Measurements from ENCODE around the gene FTSJ1. TPM values are rescaled to one million over a fixed set of nuclear protein-coding genes. Genes with fewer than 3 reads are reported as not detected.
A peak's percentile ranks its signal among the peaks of the same experiment; 100 is the strongest.

Gene FTSJ1
- total and polyA plus RNA-seq, 2 of the 8 experiments (the other 6 are each of a cell fraction or from before 2014, with no cell fraction given), result 62.4 to 80.4 TPM

DNA sequence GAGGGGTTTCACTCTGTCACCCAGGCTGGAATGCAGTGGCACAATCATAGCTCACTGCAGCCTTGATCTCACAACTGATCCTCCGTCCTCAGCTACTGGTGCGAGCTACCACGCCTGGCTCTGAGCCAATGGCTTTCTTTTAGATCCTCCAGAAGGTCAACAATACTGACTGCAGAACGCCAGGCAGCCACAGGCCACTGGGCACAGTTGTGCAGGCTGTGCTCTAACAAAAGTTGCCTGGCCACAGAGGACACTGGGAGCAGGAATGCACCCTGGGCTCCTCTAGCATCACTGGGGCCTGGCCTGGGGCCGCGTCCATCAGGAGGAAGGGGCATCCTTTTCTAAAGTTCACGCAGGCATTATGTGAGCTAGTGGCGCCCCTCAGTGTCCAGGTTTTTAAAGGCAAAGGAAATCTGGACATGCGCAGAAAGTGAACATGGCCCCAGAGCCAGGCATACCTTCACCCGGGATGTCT lies 17.9 kb downstream of the FTSJ1 start:
- H2AK5ac ChIP-seq (ENCODE audit: low read depth, low read length), result no peak overlapping the region
- H3K79me1 ChIP-seq (ENCODE audit: low read depth, low read length), result no peaks in the 10 kb centered on the region
- 64% methylated on average over 9 of the region's 10 CpGs; no CpG with 5 or more reads in 1 of the 2 experiments for WGBS, 2 experiments (ENCODE audit: extremely low coverage in 1 of 2, insufficient coverage in 1 of 2, insufficient read length in 1 of 2, insufficient replicate concordance in 2 of 2, low coverage in 1 of 2, low lambda C conversion rate in 2 of 2, missing lambda C conversion rate in 1 of 2)
- H2BK12ac ChIP-seq (ENCODE audit: low read depth, low read length), result no peak overlapping the region
- H3K23ac ChIP-seq (ENCODE audit: insufficient read length), result no peak overlapping the region
- H3K36me3 ChIP-seq (ENCODE audit: control insufficient read depth in 2 of 4, insufficient read depth in 4 of 4, low read length in 3 of 4), result no peaks in the 10 kb centered on the region
- no peak overlapping the region for H2BK5ac ChIP-seq (ENCODE audit: low read depth, low read length)
- ChIA-PET CTCF (ENCODE audit: partially characterized antibody) (interaction anchor here (0.7 to 3.9 kb wide), 11 partner anchors 10 to 992 kb away, joined by 3 to 32 read pairs (median 4); partner anchors contain the start of gene SLC38A5), POLR2A (ENCODE audit: partially characterized antibody) (interaction anchor here (1.3 to 1.8 kb wide), 2 partner anchors 14 to 18 kb away, joined by 3 to 5 read pairs; partner anchors contain the start of gene FTSJ1)
- FAIRE-seq (peak; percentile 94), DNase-seq (ENCODE audit: low read depth in 1 of 2, low spot score in 2 of 2) (peak in 1 of 2 experiments; percentile 58)
- no peaks in the 10 kb centered on the region for H3K23me2 ChIP-seq (ENCODE audit: low read depth, low read length)
- no peaks in the 10 kb centered on the region for H3K9me3 ChIP-seq (ENCODE audit: insufficient read depth in 2 of 2, low read depth in 1 of 2, low read length in 1 of 2)
- H3K4ac ChIP-seq (replicated peaks; ENCODE audit: insufficient read length, low read depth, low read length), result no peak overlapping the region
- H3K79me2 ChIP-seq (ENCODE audit: control insufficient read depth in 1 of 2, insufficient read depth in 2 of 2, low read length in 2 of 2), result no peaks in the 10 kb centered on the region
- no peaks in the 10 kb centered on the region for H4K20me1 ChIP-seq (replicated peaks in 1 of 2; ENCODE audit: control insufficient read depth in 1 of 2, insufficient read depth in 2 of 2, low read length in 2 of 2)
- H3K27ac ChIP-seq (ENCODE audit: low read depth, low read length), result no peak overlapping the region
- H2BK120ac ChIP-seq (replicated peaks; ENCODE audit: low read depth, low read length), result no peak overlapping the region
- no peak overlapping the region for H2AFZ ChIP-seq (ENCODE audit: low read length)
- H3K27me3 ChIP-seq (replicated peaks in 1 of 4; ENCODE audit: control insufficient read depth in 3 of 4, extremely low read depth in 1 of 4, insufficient read depth in 3 of 4, low read length in 3 of 4), result no peaks in the 10 kb centered on the region
- no peak overlapping the region for H3K9ac ChIP-seq (replicated peaks in 1 of 4; ENCODE audit: extremely low read depth in 1 of 4, low read depth in 3 of 4, low read length in 3 of 4)
- TF ChIP-seq YY1 (IDR thresholded peaks at IDR 0.05; ENCODE audit: low read depth, low read length) (0 out of 2 replicates have a peak, but pooled peaks have one; percentile 27), JUN (IDR thresholded peaks at IDR 0.05; ENCODE audit: low read depth, low read length) (no peak), NANOG (IDR thresholded peaks at IDR 0.05; ENCODE audit: insufficient read depth, low read depth, low read length, poor library complexity, severe bottlenecking) (no peak), HDAC6 (IDR thresholded peaks at IDR 0.05; ENCODE audit: low read depth, low read length) (no peak), RAD21 (IDR thresholded peaks at IDR 0.05 in 1 of 2, conservative IDR thresholded peaks at IDR 0.05 in 1 of 2; ENCODE audit: low read depth in 2 of 2, low read length in 2 of 2) (peak; percentile 77 to 84)
- TF ChIP-seq, protein P1, sequence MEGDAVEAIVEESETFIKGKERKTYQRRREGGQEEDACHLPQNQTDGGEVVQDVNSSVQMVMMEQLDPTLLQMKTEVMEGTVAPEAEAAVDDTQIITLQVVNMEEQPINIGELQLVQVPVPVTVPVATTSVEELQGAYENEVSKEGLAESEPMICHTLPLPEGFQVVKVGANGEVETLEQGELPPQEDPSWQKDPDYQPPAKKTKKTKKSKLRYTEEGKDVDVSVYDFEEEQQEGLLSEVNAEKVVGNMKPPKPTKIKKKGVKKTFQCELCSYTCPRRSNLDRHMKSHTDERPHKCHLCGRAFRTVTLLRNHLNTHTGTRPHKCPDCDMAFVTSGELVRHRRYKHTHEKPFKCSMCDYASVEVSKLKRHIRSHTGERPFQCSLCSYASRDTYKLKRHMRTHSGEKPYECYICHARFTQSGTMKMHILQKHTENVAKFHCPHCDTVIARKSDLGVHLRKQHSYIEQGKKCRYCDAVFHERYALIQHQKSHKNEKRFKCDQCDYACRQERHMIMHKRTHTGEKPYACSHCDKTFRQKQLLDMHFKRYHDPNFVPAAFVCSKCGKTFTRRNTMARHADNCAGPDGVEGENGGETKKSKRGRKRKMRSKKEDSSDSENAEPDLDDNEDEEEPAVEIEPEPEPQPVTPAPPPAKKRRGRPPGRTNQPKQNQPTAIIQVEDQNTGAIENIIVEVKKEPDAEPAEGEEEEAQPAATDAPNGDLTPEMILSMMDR (IDR thresholded peaks at IDR 0.05; ENCODE audit: control extremely low read depth in 1 of 3, insufficient read depth in 1 of 3, low read depth in 1 of 3, low read length in 3 of 3), result peak in 2 of 3 experiments; percentile 52 to 62; a peak in 3 of 4 replicates
- H3K4me2 ChIP-seq (ENCODE audit: insufficient read depth in 1 of 2, low read depth in 2 of 2, low read length in 2 of 2), result no peak overlapping the region
- no peak overlapping the region for H3K14ac ChIP-seq (ENCODE audit: insufficient read length)
- no peak overlapping the region for H2BK20ac ChIP-seq (ENCODE audit: low read length)
- H2BK15ac ChIP-seq (ENCODE audit: low read length), result no peak overlapping the region
- H3K56ac ChIP-seq (replicated peaks; ENCODE audit: insufficient read length, low read depth, low read length), result no peak overlapping the region
- no peak overlapping the region for H4K8ac ChIP-seq (ENCODE audit: extremely low read depth, insufficient read depth, low read length)
- H3K4me1 ChIP-seq (replicated peaks in 1 of 4; ENCODE audit: control insufficient read depth in 3 of 4, insufficient read depth in 4 of 4, low read length in 3 of 4), result no peaks in the 10 kb centered on the region; a peak in 1 of 7 replicates
- H3K4me3 ChIP-seq (ENCODE audit: extremely low read depth in 1 of 4, insufficient read depth in 2 of 4, low read depth in 3 of 4, low read length in 4 of 4), result no peak overlapping the region
- H4K91ac ChIP-seq (replicated peaks; ENCODE audit: insufficient read length, low read length), result no peak overlapping the region
- no peak overlapping the region for H3K18ac ChIP-seq (ENCODE audit: extremely low read depth, low read length)
- H4K5ac ChIP-seq (ENCODE audit: insufficient read length, low read depth, low read length), result no peak overlapping the region

All from H1 (cell line).